K562 (cell line): Measurements from ENCODE around the gene RHBDF2. TPM values are rescaled to one million over a fixed set of nuclear protein-coding genes. Genes with fewer than 3 reads are reported as not detected.

Experiments
- DMBX1 ChIP-seq: fragments of 250-450 bp; sonication (Bioruptor Pico); IDR thresholded peaks from 2 replicates; pipeline ENCODE4 v1.8.0; 2022; ENCODE audit warnings: inconsistent platforms, mild to moderate bottlenecking, moderate library complexity, borderline replicate concordance
- KDM5B ChIP-seq: fragments of 200-600 bp; sonication (generic); IDR thresholded peaks from 2 replicates; pipeline ENCODE4 v1.6.1; 2012; ENCODE audit warnings: low read depth, mild to moderate bottlenecking, moderate library complexity, low read length, control low read depth, inconsistent platforms; ENCODE audit not compliant: insufficient replicate concordance
- MEF2A ChIP-seq: IDR thresholded peaks from 2 replicates; pipeline ENCODE4 v1.6.1; 2011; ENCODE audit warnings: low read depth, mild to moderate bottlenecking, low read length, moderate library complexity; ENCODE audit not compliant: control insufficient read depth
- REST ChIP-seq, 2 experiments: fragments of 450-650 bp; formaldehyde crosslinking in 1 of 2; IDR thresholded peaks; 2 replicates each; pipeline versions ENCODE4 v1.4.0 to v1.6.1; 2014 to 2020; ENCODE audit warnings: mild to moderate bottlenecking in 2 of 2, borderline replicate concordance in 1 of 2, low read depth in 1 of 2
- RREB1 ChIP-seq: fragments of 250-450 bp; sonication (Bioruptor Pico); IDR thresholded peaks from 2 replicates; pipeline ENCODE4 v1.4.0; 2020
- VEZF1 ChIP-seq: fragments of 200-800 bp; sonication (Bioruptor generic); IDR thresholded peaks from 2 replicates; pipeline ENCODE4 v1.6.1; 2017; ENCODE audit warnings: missing genetic modification characterization, missing compliant biosample characterization
- polyA plus RNA-seq, 8 experiments: library from polyadenylated mRNA; depleted of rRNA in 4 of 8; stranded (reverse) in 5 of 8; unstranded in 3 of 8; fragments of >200 nt; fragmentation: Nextera tagmentation in 2 of 8; fragmentation: Illumina TruSeq in 1 of 8; extraction: Ambion mirVana in 2 of 8; extraction: Trizol in 1 of 8; gene quantifications; 2 replicates each; pipeline versions ENCODE4 v1.2.1 to v1.2.3, GENCODE V29; 2011 to 2014; ENCODE audit warnings: inconsistent platforms in 1 of 8, missing spikeins in 1 of 8
- total RNA-seq, 7 experiments: library from RNA; depleted of rRNA in 6 of 7; stranded (reverse); fragments of >200 nt in 6 of 7; fragmentation: Illumina TruSeq in 2 of 7; extraction: Trizol in 2 of 7; gene quantifications; 2 replicates each; pipeline versions ENCODE4 v1.2.1 to v1.2.3, GENCODE V29; 2011 to 2021; ENCODE audit warnings: low replicate concordance in 1 of 7

RHBDF2 gene
- total and polyA plus RNA-seq, 9 of the 15 experiments (the other 6 are each of a cell fraction or from before 2014, with no cell fraction given): 0.04 to 2.8 (median 1.1) TPM

- TF ChIP-seq MEF2A: no peak
- peak; percentile 100 for TF ChIP-seq RREB1 (CRISPR knock-in tag)
- no peak for TF ChIP-seq KDM5B
- peak; percentile 79 for TF ChIP-seq VEZF1 (CRISPR knock-in tag)
- TF ChIP-seq REST (IDR thresholded peaks at IDR 0.05; ENCODE audit: borderline replicate concordance): peak; percentile 57
- 0 out of 2 replicates have a peak, but pooled peaks have one; percentile 62 for TF ChIP-seq REST (CRISPR knock-in tag; IDR thresholded peaks at IDR 0.05; ENCODE audit: low read depth)
- no peak for TF ChIP-seq DMBX1
These were observed 48.4 kb downstream of the RHBDF2 start, which contains the start of gene UBE2O (continued) for GRCh38 chr17:76452660-76453430.
